ENCODE measurements around the gene COL11A1.
"Not testable (repeated sequence)": the region's sequence is repeated elsewhere in the genome, so short reads cannot be mapped to it uniquely, and the experiment has no call there.

COL11A1 gene

GRCh38 chr1:102836991-102837390 lies 271.3 kb downstream of the COL11A1 start:
- no peak for TF ChIP-seq CTCF (IDR thresholded peaks at IDR 0.05)
- no peaks in the 10 kb centered on the region for H3K9me3 ChIP-seq
- no peak overlapping the region for H3K27ac ChIP-seq
- H3K27me3 ChIP-seq, result no peaks in the 10 kb centered on the region
- intact Hi-C loops (cut with DNase I; ENCODE audit: low total_unique reads), result no loop called here
- H3K4me1 ChIP-seq, result no peaks in the 10 kb centered on the region
- H3K36me3 ChIP-seq, result no peaks in the 10 kb centered on the region
- no peak for DNase-seq
- no peak overlapping the region for H3K4me3 ChIP-seq

GRCh38 chr1:102834688-102835320 lies 273.5 kb downstream of the COL11A1 start:
- no peaks in the 10 kb centered on the region for H3K36me3 ChIP-seq
- H3K27ac ChIP-seq, result no peak overlapping the region
- H3K27me3 ChIP-seq, result no peaks in the 10 kb centered on the region
- intact Hi-C loops (cut with DNase I; ENCODE audit: low total_unique reads), result no loop called here
- no peaks in the 10 kb centered on the region for H3K9me3 ChIP-seq
- no peak for TF ChIP-seq CTCF (IDR thresholded peaks at IDR 0.05)
- H3K4me3 ChIP-seq, result no peak overlapping the region
- no peak for DNase-seq
- no peaks in the 10 kb centered on the region for H3K4me1 ChIP-seq

GRCh38 chr1:102833151-102833550 lies 275.2 kb downstream of the COL11A1 start:
- Histone ChIP-seq H3K27ac (no peak overlapping the region), H3K4me3 (no peak overlapping the region), H3K4me1 (no peaks in the 10 kb centered on the region), H3K9me3 (no peaks in the 10 kb centered on the region), H3K36me3 (no peaks in the 10 kb centered on the region), H3K27me3 (no peaks in the 10 kb centered on the region)
- no peak for DNase-seq
- TF ChIP-seq CTCF (IDR thresholded peaks at IDR 0.05), result no peak
- intact Hi-C loops (cut with DNase I; ENCODE audit: low total_unique reads), result no loop called here

GRCh38 chr1:102826706-102827105 lies 281.6 kb downstream of the COL11A1 start:
- H3K4me1 ChIP-seq; H3K9me3 ChIP-seq; H3K4me3 ChIP-seq; intact Hi-C loops (cut with DNase I; ENCODE audit: low total_unique reads); H3K27me3 ChIP-seq; DNase-seq; H3K36me3 ChIP-seq; H3K27ac ChIP-seq: not testable (repeated sequence)

Data from tibial artery (tissue), 4 donors.